HG02623 (cell line): ENCODE data around the gene SHROOM1.

Experiments
- ATAC-seq: cut with Tn5 transposase; IDR thresholded peaks from one replicate; pipeline ENCODE4 v1.9.1; 2021; ENCODE audit warnings: moderate library complexity; ENCODE audit not compliant: unreplicated experiment

SHROOM1 gene

GRCh38 chr5:132778129-132778528 lies 52.3 kb downstream of the SHROOM1 start:
- no peak for ATAC-seq

GRCh38 chr5:132777209-132778069 lies 53.0 kb downstream of the SHROOM1 start, which contains the start of gene SEPTIN8:
SEPTIN8 (minus strand) TSS chr5:132777239; CDS start chr5:132777137, 102 bp downstream.
- ATAC-seq, result peak; percentile 58

- no peak for ATAC-seq
Measured at GRCh38 chr5:132776938-132777208, 53.6 kb downstream of the SHROOM1 start.

DNA sequence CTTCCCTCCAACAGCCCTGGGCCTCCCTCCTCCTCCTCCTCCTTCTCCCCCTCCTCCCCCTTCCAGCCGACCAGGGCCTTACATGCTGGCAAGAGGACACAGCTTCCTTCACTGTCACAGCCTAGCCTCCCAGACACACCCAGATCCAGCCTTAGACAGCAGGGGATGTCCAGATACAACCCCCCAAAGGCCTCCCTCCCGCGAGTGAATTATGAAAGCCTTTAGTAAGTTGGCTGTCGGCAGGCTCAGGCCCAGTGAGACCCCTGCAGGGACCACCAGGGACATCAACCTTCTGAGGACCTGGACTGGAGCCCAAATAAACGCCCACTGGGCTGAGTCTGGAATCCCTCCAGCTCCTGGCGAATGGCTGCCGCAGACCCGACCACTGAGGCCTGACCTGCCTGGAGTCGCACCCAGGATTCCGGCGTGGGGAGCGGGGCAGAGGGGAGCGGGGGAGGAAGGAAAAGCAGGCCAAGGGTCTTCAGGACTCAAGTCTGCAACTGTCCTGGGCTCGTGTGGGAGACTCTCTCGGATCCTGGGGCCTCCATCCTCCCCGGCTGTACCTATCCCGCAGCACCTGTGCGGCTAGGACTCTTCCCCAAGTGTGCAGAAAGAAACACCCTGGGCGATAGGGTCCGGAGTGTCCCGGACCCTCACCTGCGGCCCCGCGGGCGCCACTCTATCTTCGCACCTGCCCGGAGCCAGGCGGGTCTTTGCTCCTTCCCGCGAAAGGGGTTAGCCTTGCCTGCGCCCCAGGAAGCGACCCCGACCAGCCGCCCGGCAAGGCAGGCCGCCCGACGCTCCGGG lies 54.1 kb downstream of the SHROOM1 start:
- no peak for ATAC-seq

GRCh38 chr5:132775476-132775961 lies 54.9 kb downstream of the SHROOM1 start:
- ATAC-seq, result no peak

- ATAC-seq, result no peak
Measured at GRCh38 chr5:132774896-132775295, 55.6 kb downstream of the SHROOM1 start.

- ATAC-seq, result no peak
Measured at GRCh38 chr5:132774406-132774805, 56.0 kb downstream of the SHROOM1 start.

DNA sequence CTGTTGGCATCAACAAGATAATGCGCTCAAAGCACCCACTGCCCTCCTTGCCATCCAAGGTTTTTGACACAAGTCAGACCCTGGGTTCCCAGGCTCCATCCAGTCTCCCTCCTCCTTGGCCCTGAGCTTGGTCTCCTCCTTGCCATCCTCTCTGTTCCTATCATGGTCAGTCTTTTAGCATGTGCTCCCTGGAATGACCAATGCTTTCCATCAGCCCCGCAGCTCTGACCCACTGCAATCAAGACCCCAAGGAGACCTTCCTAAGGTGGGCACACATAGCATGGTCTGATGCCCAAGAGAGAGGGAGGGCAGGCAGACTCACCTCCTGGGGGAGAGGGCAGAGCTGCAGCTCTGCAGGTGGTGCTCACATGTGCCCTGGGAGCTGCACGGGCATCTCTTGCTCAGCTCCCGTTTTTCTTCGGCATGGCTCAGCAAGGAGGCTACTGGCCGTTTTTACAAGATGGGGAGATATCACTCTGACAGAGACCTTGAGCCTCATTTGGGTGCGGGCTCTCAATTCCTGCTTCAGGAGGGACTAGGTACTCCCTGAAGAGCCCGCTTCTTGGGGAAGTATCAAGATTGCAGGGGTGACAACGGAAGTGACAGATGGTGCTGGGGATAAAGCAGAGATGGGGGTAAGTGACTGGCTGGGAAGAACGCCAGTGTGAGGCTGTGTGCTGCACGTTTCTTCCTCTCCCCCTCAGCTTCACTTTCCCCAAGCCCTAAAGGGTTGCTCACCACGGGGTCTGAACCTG lies 56.7 kb downstream of the SHROOM1 start:
- no peak for ATAC-seq

DNA sequence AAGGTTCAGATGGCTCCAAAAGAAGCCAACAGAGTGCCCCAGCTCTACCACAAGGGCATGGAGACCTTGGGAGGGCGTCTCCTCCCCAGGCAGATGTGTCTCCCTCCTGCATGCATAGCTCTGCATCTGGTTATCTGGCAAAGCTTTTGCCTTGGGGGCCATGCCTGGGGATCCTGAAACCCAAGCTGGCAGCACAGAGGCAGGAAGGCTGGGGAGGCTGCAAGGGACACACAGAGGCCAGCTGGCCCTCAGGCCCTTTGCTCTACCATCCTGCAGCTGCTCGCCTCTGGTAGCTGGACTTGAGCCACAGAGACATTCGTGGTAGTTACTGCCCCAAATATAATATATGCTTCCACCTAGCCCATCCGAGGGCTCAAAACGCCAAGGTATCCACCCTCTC lies 57.3 kb downstream of the SHROOM1 start:
- no peak for ATAC-seq

GRCh38 chr5:132772291-132773070 lies 58.0 kb downstream of the SHROOM1 start:
- no peak for ATAC-seq
